Smooth muscle cell (in vitro differentiated cells): ENCODE data around the gene MSI2. TPM values are rescaled to one million over a fixed set of nuclear protein-coding genes. Genes with fewer than 3 reads are reported as not detected.

Experiments
- DNase-seq: peaks from one replicate; lab custom pipeline; 2025; ENCODE audit not compliant: unreplicated experiment; lab: John Stamatoyannopoulos, UW
- H2AFZ ChIP-seq: fragments of 200-600 bp; sonication (generic); 2 replicates; pipeline ENCODE4 v1.6.0; 2016; ENCODE audit warnings: antibody characterized with exemption, low read depth, mild to moderate bottlenecking
- H3F3A ChIP-seq: fragments of 200-600 bp; sonication (generic); 2 replicates; pipeline ENCODE4 v1.6.0; 2017; ENCODE audit warnings: antibody characterized with exemption, low read depth
- H3K27ac ChIP-seq: fragments of 200-600 bp; sonication (generic); 2 replicates; pipeline ENCODE4 v1.5.1; 2016; ENCODE audit warnings: low read depth, mild to moderate bottlenecking
- H3K27me3 ChIP-seq: fragments of 200-600 bp; sonication (generic); 2 replicates; pipeline ENCODE4 v1.6.1; 2016; ENCODE audit warnings: low read depth, mild to moderate bottlenecking
- H3K36me3 ChIP-seq: fragments of 200-600 bp; sonication (generic); 2 replicates; pipeline ENCODE4 v1.5.1; 2016; ENCODE audit warnings: low read depth
- H3K4me1 ChIP-seq: fragments of 200-600 bp; sonication (generic); 2 replicates; pipeline ENCODE4 v1.5.1; 2016; ENCODE audit warnings: low read depth
- H3K4me2 ChIP-seq: fragments of 200-600 bp; sonication (generic); 2 replicates; pipeline ENCODE4 v1.6.0; 2016; ENCODE audit warnings: mild to moderate bottlenecking
- H3K4me3 ChIP-seq: fragments of 200-600 bp; sonication (generic); 2 replicates; pipeline ENCODE4 v1.5.1; 2016; ENCODE audit warnings: mild to moderate bottlenecking
- H3K79me2 ChIP-seq: fragments of 200-600 bp; sonication (generic); 2 replicates; pipeline ENCODE4 v1.6.0; 2016; ENCODE audit warnings: low read depth, mild to moderate bottlenecking
- H3K9ac ChIP-seq: fragments of 200-600 bp; sonication (generic); 2 replicates; pipeline ENCODE4 v1.6.0; 2016; ENCODE audit warnings: low read depth
- H3K9me3 ChIP-seq: fragments of 200-600 bp; sonication (generic); replicated peaks from 2 replicates; pipeline ENCODE4 v1.5.1; 2016; ENCODE audit warnings: low read depth
- H4K20me1 ChIP-seq: fragments of 200-600 bp; sonication (generic); 2 replicates; pipeline ENCODE4 v1.6.0; 2016; ENCODE audit warnings: low read depth
- CTCF ChIP-seq: fragments of 200-600 bp; sonication (generic); IDR thresholded peaks from 2 replicates; pipeline ENCODE4 v1.5.1; 2017; ENCODE audit warnings: borderline replicate concordance, mild to moderate bottlenecking, antibody characterized with exemption; ENCODE audit not compliant: insufficient read depth, poor library complexity, severe bottlenecking
- WGBS: methylation state at CpG from one replicate; pipeline ENCODE4 v1.1.7; 2016; ENCODE audit warnings: low lambda C conversion rate; 5-methylcytosine and 5-hydroxymethylcytosine counted together
- polyA plus RNA-seq: library from polyadenylated mRNA; unstranded; fragments of >200 nt; fragmentation: Nextera tagmentation; extraction: Ambion mirVana; gene quantifications from 2 replicates; pipeline ENCODE4 v1.2.1, GENCODE V29; 2016
- total RNA-seq: library from RNA; depleted of rRNA; stranded (reverse); fragments of >200 nt; gene quantifications from 2 replicates; pipeline ENCODE4 v1.2.3, GENCODE V29; 2014

The MSI2 gene
- total and polyA plus RNA-seq, 2 experiments from 2014 or later: 5.7 to 36.5 TPM

GRCh38 chr17:57379237-57379894 is 123.0 kb downstream of the MSI2 start:
- Histone ChIP-seq H4K20me1 (peaks cover 3% of the 10 kb centered on the region), H3K9ac (no peak overlapping the region), H3K9me3 (no peaks in the 10 kb centered on the region), H3K4me2 (peak overlapping the region; percentile 65), H3K36me3 (no peaks in the 10 kb centered on the region), H3F3A (peaks cover 3% of the 10 kb centered on the region), H3K79me2 (peaks cover 6% of the 10 kb centered on the region), H3K4me1 (peaks cover 17% of the 10 kb centered on the region), H3K27me3 (no peaks in the 10 kb centered on the region), H2AFZ (no peak overlapping the region), H3K4me3 (no peak overlapping the region), H3K27ac (peak overlapping the region; percentile 62)
- TF ChIP-seq CTCF: no peak
- DNase-seq: no peak
- WGBS: 25% methylated on average over 13 of the region's 13 CpGs

- no peak for TF ChIP-seq CTCF
- H3F3A ChIP-seq: peaks cover under 1% of the 10 kb centered on the region
- H2AFZ ChIP-seq: no peak overlapping the region
- no peak overlapping the region for H3K9ac ChIP-seq
- H3K9me3 ChIP-seq: no peaks in the 10 kb centered on the region
- H4K20me1 ChIP-seq: peaks cover 3% of the 10 kb centered on the region
- no peak overlapping the region for H3K4me3 ChIP-seq
- peaks cover 17% of the 10 kb centered on the region for H3K4me1 ChIP-seq
- no peaks in the 10 kb centered on the region for H3K27me3 ChIP-seq
- WGBS: 91% methylated on average over 12 of the region's 12 CpGs
- H3K36me3 ChIP-seq: no peaks in the 10 kb centered on the region
- H3K79me2 ChIP-seq: peaks cover 6% of the 10 kb centered on the region
- no peak for DNase-seq
- H3K27ac ChIP-seq: peak overlapping the region; percentile 62
- peak overlapping the region; percentile 65 for H3K4me2 ChIP-seq
Measured at GRCh38 chr17:57379895-57380434, 123.6 kb downstream of the MSI2 start.

- Histone ChIP-seq H3F3A (no peaks in the 10 kb centered on the region), H3K4me2 (no peak overlapping the region), H3K4me3 (no peak overlapping the region), H3K4me1 (peaks cover 17% of the 10 kb centered on the region), H3K36me3 (no peaks in the 10 kb centered on the region), H3K9me3 (no peaks in the 10 kb centered on the region), H2AFZ (no peak overlapping the region), H3K79me2 (peaks cover 6% of the 10 kb centered on the region), H3K27ac (no peak overlapping the region), H3K9ac (no peak overlapping the region), H4K20me1 (peaks cover 3% of the 10 kb centered on the region), H3K27me3 (no peaks in the 10 kb centered on the region)
- TF ChIP-seq CTCF: no peak
- DNase-seq: no peak
- 92% methylated on average over 4 of the region's 4 CpGs for WGBS
Measured at GRCh38 chr17:57381498-57381897, 125.2 kb downstream of the MSI2 start.

- Histone ChIP-seq H2AFZ (no peak overlapping the region), H3F3A (no peaks in the 10 kb centered on the region), H3K27me3 (no peaks in the 10 kb centered on the region), H4K20me1 (no peaks in the 10 kb centered on the region), H3K9ac (no peak overlapping the region), H3K27ac (no peak overlapping the region), H3K36me3 (no peaks in the 10 kb centered on the region), H3K4me2 (no peak overlapping the region), H3K9me3 (peaks cover 8% of the 10 kb centered on the region), H3K4me3 (no peak overlapping the region), H3K79me2 (peaks cover 20% of the 10 kb centered on the region), H3K4me1 (peaks cover 10% of the 10 kb centered on the region)
- no peak for TF ChIP-seq CTCF
- DNase-seq: no peak
- 96% methylated on average over 1 of the region's 1 CpG for WGBS
Measured at GRCh38 chr17:57384219-57384618, 127.9 kb downstream of the MSI2 start.
